SK-N-SH (cell line): ENCODE results near the gene ZNF622. TPM values are rescaled to one million over a fixed set of nuclear protein-coding genes. Genes with fewer than 3 reads are reported as not detected.

Experiments
- CTCF ChIA-PET: fragments of 300-600, 350-600 bp; formaldehyde crosslinking; extraction: SDS; loops from one replicate; lab custom pipeline; 2021; lab: Yijun Ruan, JAX
- POLR2A ChIA-PET: fragments of 350-600 bp; sonication (Branson Sonifier 250); formaldehyde crosslinking; extraction: SDS; loops from one replicate; lab custom pipeline; 2020; ENCODE audit warnings: antibody characterized with exemption, inconsistent platforms; lab: Yijun Ruan, JAX
- DNase-seq: peaks from one replicate; pipeline ENCODE4 v3.0.0; 2012
- H2AFZ ChIP-seq: fragments of 200-600 bp; sonication (generic); 2 replicates; pipeline ENCODE4 v1.8.1; 2016; ENCODE audit warnings: antibody characterized with exemption, mild to moderate bottlenecking, low read depth
- H3F3A ChIP-seq: fragments of 200-600 bp; sonication (generic); replicated peaks from 2 replicates; pipeline ENCODE3; 2016; ENCODE audit warnings: antibody characterized with exemption, mild to moderate bottlenecking; ENCODE audit not compliant: insufficient read depth
- H3K27ac ChIP-seq, 2 experiments: fragments of 200-500 bp in 1 of 2; fragments of 200-600 bp in 1 of 2; sonication (Bioruptor generic) in 1 of 2; sonication (generic), shearing (Covaris generic) in 1 of 2; 2 replicates each; pipeline versions ENCODE4 v1.5.1 to v1.6.1; 2014 to 2016; ENCODE audit warnings: low read depth in 2 of 2, inconsistent platforms in 1 of 2, low read length in 1 of 2, mild to moderate bottlenecking in 1 of 2, mixed read lengths in 1 of 2
- H3K27me3 ChIP-seq: fragments of 200-600 bp; sonication (generic), shearing (Covaris generic); 2 replicates; pipeline ENCODE4 v1.6.1; 2016; ENCODE audit warnings: mixed run types; ENCODE audit not compliant: insufficient read depth
- H3K36me3 ChIP-seq, 2 experiments: fragments of 200-500 bp in 1 of 2; fragments of 200-600 bp in 1 of 2; sonication (Bioruptor generic) in 1 of 2; sonication (generic) in 1 of 2; replicated peaks in 1 of 2; 2 replicates each; pipeline versions ENCODE3 to v1.5.1; 2014 to 2016; ENCODE audit warnings: low read length in 1 of 2, mild to moderate bottlenecking in 1 of 2; ENCODE audit not compliant: insufficient read depth in 2 of 2, control insufficient read depth in 1 of 2
- H3K4me1 ChIP-seq, 2 experiments: fragments of 200-500 bp in 1 of 2; fragments of 200-600 bp in 1 of 2; sonication (Bioruptor generic) in 1 of 2; sonication (generic), shearing (Covaris generic) in 1 of 2; 2 replicates each; pipeline versions ENCODE4 v1.5.1 to v1.6.1; 2014 to 2016; ENCODE audit warnings: low read depth in 1 of 2, low read length in 1 of 2, mixed run types in 1 of 2; ENCODE audit not compliant: insufficient read depth in 2 of 2, control insufficient read depth in 1 of 2
- H3K4me2 ChIP-seq: fragments of 200-600 bp; sonication (generic), shearing (Covaris generic); 2 replicates; pipeline ENCODE4 v1.6.1; 2017; ENCODE audit warnings: mixed run types
- H3K4me3 ChIP-seq, 2 experiments: fragments of 200-500 bp in 1 of 2; fragments of 200-600 bp in 1 of 2; sonication (Bioruptor generic) in 1 of 2; sonication (generic), shearing (Covaris generic) in 1 of 2; 2 replicates each; pipeline versions ENCODE4 v1.5.1 to v1.8.1; 2014 to 2016; ENCODE audit warnings: low read depth in 2 of 2, inconsistent platforms in 1 of 2, low read length in 1 of 2, mild to moderate bottlenecking in 1 of 2, mixed read lengths in 1 of 2, moderate library complexity in 1 of 2
- H3K79me2 ChIP-seq: fragments of 200-600 bp; sonication (generic); 2 replicates; pipeline ENCODE4 v1.8.1; 2017; ENCODE audit warnings: mild to moderate bottlenecking; ENCODE audit not compliant: insufficient read depth
- H3K9ac ChIP-seq: fragments of 200-600 bp; sonication (generic); 2 replicates; pipeline ENCODE4 v1.6.1; 2017; ENCODE audit warnings: mixed run types
- H3K9me2 ChIP-seq: fragments of 200-600 bp; sonication (generic); 2 replicates; pipeline ENCODE4 v1.6.1; 2017; ENCODE audit warnings: mixed run types
- H3K9me3 ChIP-seq: fragments of 200-600 bp; sonication (generic); 2 replicates; pipeline ENCODE4 v1.6.1; 2017; ENCODE audit warnings: mixed run types, mild to moderate bottlenecking, moderate library complexity
- H4K20me1 ChIP-seq: fragments of 200-600 bp; sonication (generic); 2 replicates; pipeline ENCODE4 v1.6.1; 2017; ENCODE audit warnings: mild to moderate bottlenecking, mixed run types; ENCODE audit not compliant: insufficient read depth
- CHD2 ChIP-seq: fragments of 150-350 bp; IDR thresholded peaks from 2 replicates; pipeline ENCODE4 v1.6.1; 2018; ENCODE audit warnings: low read length; ENCODE audit not compliant: partially characterized antibody
- EP300 ChIP-seq, 2 experiments: IDR thresholded peaks; 2 replicates each; pipeline versions ENCODE4 v1.4.0 to v1.6.1; 2012; ENCODE audit warnings: borderline replicate concordance in 1 of 2, low read depth in 1 of 2, low read length in 1 of 2
- FOSL2 ChIP-seq: IDR thresholded peaks from 2 replicates; pipeline ENCODE4 v1.4.0; 2012; ENCODE audit warnings: low read depth, mild to moderate bottlenecking, moderate library complexity, borderline replicate concordance
- JUND ChIP-seq: IDR thresholded peaks from 2 replicates; pipeline ENCODE4 v1.4.0; 2012
- POLR2AphosphoS5 ChIP-seq: IDR thresholded peaks from 2 replicates; pipeline ENCODE4 v1.6.1; 2012; ENCODE audit warnings: low read depth, low read length
- RAD21 ChIP-seq: IDR thresholded peaks from 2 replicates; pipeline ENCODE4 v1.6.1; 2012; ENCODE audit warnings: mild to moderate bottlenecking, low read length
- TAF1 ChIP-seq: IDR thresholded peaks from 2 replicates; pipeline ENCODE4 v1.6.1; 2012; ENCODE audit warnings: low read depth, mild to moderate bottlenecking, low read length, moderate library complexity, borderline replicate concordance
- TCF12 ChIP-seq: IDR thresholded peaks from 2 replicates; pipeline ENCODE4 v1.4.0; 2012
- WGBS: methylation state at CpG from one replicate; pipeline ENCODE4 v1.1.6; 2017; ENCODE audit warnings: low lambda C conversion rate; 5-methylcytosine and 5-hydroxymethylcytosine counted together
- polyA plus RNA-seq, 3 experiments: library from polyadenylated mRNA; depleted of rRNA; stranded (reverse); fragments of >200 nt; gene quantifications; 2 replicates each; pipeline ENCODE4 v1.2.3, GENCODE V29; 2012
- TF ChIP-seq, protein P1 (sequence below): IDR thresholded peaks from 2 replicates; pipeline ENCODE4 v1.6.1; 2012; ENCODE audit warnings: mild to moderate bottlenecking, low read depth, low read length, moderate library complexity
- TF ChIP-seq, protein P2 (sequence below): IDR thresholded peaks from 2 replicates; pipeline ENCODE4 v1.4.0; 2012; ENCODE audit warnings: low read depth, borderline replicate concordance
- TF ChIP-seq, protein P3 (sequence below): IDR thresholded peaks from 2 replicates; pipeline ENCODE4 v1.4.0; 2012; ENCODE audit warnings: low read depth, borderline replicate concordance

Gene ZNF622
- polyA plus RNA-seq, 1 of the 3 experiments (the other 2 are of a cell fraction), result 20.0 TPM

DNA sequence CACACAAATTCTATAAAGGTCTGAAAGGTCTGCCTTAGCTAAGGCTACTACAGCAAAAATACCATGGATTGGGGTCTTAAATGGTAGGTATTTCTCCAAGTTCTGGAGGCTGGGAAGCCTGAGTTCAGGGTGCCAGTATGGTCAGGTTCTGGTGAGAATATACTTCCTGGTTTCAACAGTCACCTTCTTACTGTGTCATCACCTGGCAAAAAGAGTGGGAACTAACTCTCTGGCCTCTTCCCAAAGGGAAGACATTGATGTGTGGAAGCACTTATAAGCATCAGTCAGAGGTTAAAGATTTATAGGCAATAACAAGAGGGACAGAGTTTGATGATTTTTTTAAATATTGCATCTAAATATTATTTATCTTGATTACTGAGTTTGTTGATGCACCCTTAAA, 53.0 kb downstream of the ZNF622 start:
- Histone ChIP-seq H3K79me2 (no peaks in the 10 kb centered on the region), H3K27me3 (no peaks in the 10 kb centered on the region), H3K27ac (no peak overlapping the region; a peak in 1 of 4 replicates), H3F3A (no peaks in the 10 kb centered on the region), H3K9me3 (no peaks in the 10 kb centered on the region), H3K4me1 (peaks cover 11 to 13% of the 10 kb centered on the region in 2 experiments; a peak in 3 of 4 replicates), H3K4me2 (peak overlapping the region; percentile 43; the same call in 1 of the 2 replicates), H3K36me3 (no peaks in the 10 kb centered on the region), H3K4me3 (no peak overlapping the region), H3K9ac (no peak overlapping the region), H2AFZ (no peak overlapping the region), H4K20me1 (no peaks in the 10 kb centered on the region), H3K9me2 (no peaks in the 10 kb centered on the region)
- TF ChIP-seq, protein P1, sequence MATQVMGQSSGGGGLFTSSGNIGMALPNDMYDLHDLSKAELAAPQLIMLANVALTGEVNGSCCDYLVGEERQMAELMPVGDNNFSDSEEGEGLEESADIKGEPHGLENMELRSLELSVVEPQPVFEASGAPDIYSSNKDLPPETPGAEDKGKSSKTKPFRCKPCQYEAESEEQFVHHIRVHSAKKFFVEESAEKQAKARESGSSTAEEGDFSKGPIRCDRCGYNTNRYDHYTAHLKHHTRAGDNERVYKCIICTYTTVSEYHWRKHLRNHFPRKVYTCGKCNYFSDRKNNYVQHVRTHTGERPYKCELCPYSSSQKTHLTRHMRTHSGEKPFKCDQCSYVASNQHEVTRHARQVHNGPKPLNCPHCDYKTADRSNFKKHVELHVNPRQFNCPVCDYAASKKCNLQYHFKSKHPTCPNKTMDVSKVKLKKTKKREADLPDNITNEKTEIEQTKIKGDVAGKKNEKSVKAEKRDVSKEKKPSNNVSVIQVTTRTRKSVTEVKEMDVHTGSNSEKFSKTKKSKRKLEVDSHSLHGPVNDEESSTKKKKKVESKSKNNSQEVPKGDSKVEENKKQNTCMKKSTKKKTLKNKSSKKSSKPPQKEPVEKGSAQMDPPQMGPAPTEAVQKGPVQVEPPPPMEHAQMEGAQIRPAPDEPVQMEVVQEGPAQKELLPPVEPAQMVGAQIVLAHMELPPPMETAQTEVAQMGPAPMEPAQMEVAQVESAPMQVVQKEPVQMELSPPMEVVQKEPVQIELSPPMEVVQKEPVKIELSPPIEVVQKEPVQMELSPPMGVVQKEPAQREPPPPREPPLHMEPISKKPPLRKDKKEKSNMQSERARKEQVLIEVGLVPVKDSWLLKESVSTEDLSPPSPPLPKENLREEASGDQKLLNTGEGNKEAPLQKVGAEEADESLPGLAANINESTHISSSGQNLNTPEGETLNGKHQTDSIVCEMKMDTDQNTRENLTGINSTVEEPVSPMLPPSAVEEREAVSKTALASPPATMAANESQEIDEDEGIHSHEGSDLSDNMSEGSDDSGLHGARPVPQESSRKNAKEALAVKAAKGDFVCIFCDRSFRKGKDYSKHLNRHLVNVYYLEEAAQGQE, result no peak
- TF ChIP-seq EP300 (IDR thresholded peaks at IDR 0.05; ENCODE audit: borderline replicate concordance in 1 of 2, low read depth in 1 of 2, low read length in 1 of 2), result no peak
- no peak for TF ChIP-seq CHD2
- DNase-seq, result no peak
- ChIA-PET POLR2A (no interaction called here), CTCF (interaction anchor here (1.8 kb wide), 1 partner anchor 21 kb away, joined by 3 read pairs; no protein-coding TSS in a partner anchor)

DNA sequence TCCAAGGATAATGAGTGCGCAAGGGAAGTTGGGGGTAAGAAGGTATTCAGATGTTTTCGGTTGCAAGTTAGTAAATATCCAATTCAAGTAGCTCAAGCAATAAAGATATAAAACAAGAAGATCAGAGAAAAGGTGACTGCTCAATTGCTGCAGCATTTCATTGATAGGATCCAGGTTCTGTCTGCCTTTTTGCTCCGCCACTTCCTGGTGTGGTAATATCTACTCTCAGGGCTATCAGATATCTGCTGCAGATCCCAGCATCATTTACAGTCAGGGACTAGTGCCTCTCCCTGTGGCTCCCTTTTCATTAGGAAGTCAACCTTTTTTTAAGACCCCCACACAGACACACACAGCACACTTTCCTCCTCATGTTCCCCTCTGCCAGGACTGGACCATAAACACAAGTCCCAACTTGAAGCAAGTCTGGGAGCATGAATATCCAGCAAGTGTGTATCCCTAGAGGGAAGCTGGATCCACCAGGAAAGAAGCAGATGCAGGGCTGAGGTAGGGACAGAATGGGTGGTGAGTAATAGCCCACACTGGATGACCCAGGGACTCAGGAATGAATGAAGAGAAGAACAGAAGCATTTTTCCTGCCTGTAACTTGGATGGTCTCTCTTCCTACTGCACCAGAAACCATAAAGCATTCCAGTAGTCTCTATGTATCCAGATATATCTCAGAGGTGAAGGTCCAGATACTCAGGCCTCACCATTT, 53.7 kb downstream of the ZNF622 start:
- H3F3A ChIP-seq, result no peaks in the 10 kb centered on the region
- TF ChIP-seq POLR2AphosphoS5 (no peak), RAD21 (no peak), JUND (0 out of 2 replicates have a peak, but pooled peaks have one; percentile 7), TCF12 (peak; percentile 10; the same call in 1 of the 2 replicates), TAF1 (no peak), FOSL2 (peak; percentile 2; the same call in 1 of the 2 replicates)
- TF ChIP-seq, protein P2, sequence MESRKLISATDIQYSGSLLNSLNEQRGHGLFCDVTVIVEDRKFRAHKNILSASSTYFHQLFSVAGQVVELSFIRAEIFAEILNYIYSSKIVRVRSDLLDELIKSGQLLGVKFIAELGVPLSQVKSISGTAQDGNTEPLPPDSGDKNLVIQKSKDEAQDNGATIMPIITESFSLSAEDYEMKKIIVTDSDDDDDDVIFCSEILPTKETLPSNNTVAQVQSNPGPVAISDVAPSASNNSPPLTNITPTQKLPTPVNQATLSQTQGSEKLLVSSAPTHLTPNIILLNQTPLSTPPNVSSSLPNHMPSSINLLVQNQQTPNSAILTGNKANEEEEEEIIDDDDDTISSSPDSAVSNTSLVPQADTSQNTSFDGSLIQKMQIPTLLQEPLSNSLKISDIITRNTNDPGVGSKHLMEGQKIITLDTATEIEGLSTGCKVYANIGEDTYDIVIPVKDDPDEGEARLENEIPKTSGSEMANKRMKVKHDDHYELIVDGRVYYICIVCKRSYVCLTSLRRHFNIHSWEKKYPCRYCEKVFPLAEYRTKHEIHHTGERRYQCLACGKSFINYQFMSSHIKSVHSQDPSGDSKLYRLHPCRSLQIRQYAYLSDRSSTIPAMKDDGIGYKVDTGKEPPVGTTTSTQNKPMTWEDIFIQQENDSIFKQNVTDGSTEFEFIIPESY, result no peak
- TF ChIP-seq, protein P3, sequence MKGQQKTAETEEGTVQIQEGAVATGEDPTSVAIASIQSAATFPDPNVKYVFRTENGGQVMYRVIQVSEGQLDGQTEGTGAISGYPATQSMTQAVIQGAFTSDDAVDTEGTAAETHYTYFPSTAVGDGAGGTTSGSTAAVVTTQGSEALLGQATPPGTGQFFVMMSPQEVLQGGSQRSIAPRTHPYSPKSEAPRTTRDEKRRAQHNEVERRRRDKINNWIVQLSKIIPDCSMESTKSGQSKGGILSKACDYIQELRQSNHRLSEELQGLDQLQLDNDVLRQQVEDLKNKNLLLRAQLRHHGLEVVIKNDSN, result no peak
- POLR2A ChIA-PET, result no interaction called here
- H3K79me2 ChIP-seq, result no peaks in the 10 kb centered on the region
- 71% methylated on average over 3 of the region's 3 CpGs for WGBS
- no peaks in the 10 kb centered on the region for H4K20me1 ChIP-seq
- no peaks in the 10 kb centered on the region for H3K27me3 ChIP-seq
- no peaks in the 10 kb centered on the region for H3K9me2 ChIP-seq
- no peak overlapping the region for H3K9ac ChIP-seq
- H3K36me3 ChIP-seq, result no peaks in the 10 kb centered on the region
- no peak overlapping the region for H2AFZ ChIP-seq
- peak overlapping the region; percentile 43; the same call in 1 of the 2 replicates for H3K4me2 ChIP-seq
- CTCF ChIA-PET, result no interaction called here
- DNase-seq, result no peak
- peak overlapping the region in 1 of 2 experiments; percentile 16; a peak in 1 of 4 replicates for H3K27ac ChIP-seq
- peaks cover 11% of the 10 kb centered on the region in 2 experiments; a peak in 3 of 4 replicates for H3K4me1 ChIP-seq
- H3K4me3 ChIP-seq, result no peak overlapping the region
- no peaks in the 10 kb centered on the region for H3K9me3 ChIP-seq
